Osteoblast (primary cell): ENCODE measurements around the gene NANS. TPM values are rescaled to one million over a fixed set of nuclear protein-coding genes. Genes with fewer than 3 reads are reported as not detected.

Experiments
- DNase-seq: peaks from one replicate; pipeline ENCODE4 v3.0.0; 2011; ENCODE audit warnings: low spot score, mixed read lengths; ENCODE audit not compliant: insufficient read length; ENCODE audit errors: missing footprints
- H2AFZ ChIP-seq: 2 replicates; pipeline ENCODE4 v1.6.0; 2011; ENCODE audit warnings: mild to moderate bottlenecking, low read length
- H3K27ac ChIP-seq: 2 replicates; pipeline ENCODE4 v1.5.1; 2011; ENCODE audit warnings: mild to moderate bottlenecking, low read depth, low read length, moderate library complexity
- H3K27me3 ChIP-seq: 2 replicates; pipeline ENCODE4 v1.6.0; 2012; ENCODE audit warnings: mild to moderate bottlenecking, control low read depth, inconsistent platforms, low read length, moderate library complexity; ENCODE audit not compliant: insufficient read depth
- H3K36me3 ChIP-seq: 2 replicates; pipeline ENCODE4 v1.5.1; 2011; ENCODE audit warnings: mild to moderate bottlenecking, low read length, control low read depth, moderate library complexity; ENCODE audit not compliant: insufficient read depth
- H3K4me1 ChIP-seq: 2 replicates; pipeline ENCODE4 v1.5.1; 2011; ENCODE audit warnings: mild to moderate bottlenecking, low read length, control low read depth, moderate library complexity; ENCODE audit not compliant: insufficient read depth
- H3K4me2 ChIP-seq: 2 replicates; pipeline ENCODE4 v1.6.0; 2011; ENCODE audit warnings: mild to moderate bottlenecking, low read length; ENCODE audit not compliant: insufficient read depth
- H3K4me3 ChIP-seq: fragments of 200-600 bp; sonication (generic); 3 replicates; pipeline ENCODE4 v1.5.1; 2012; ENCODE audit warnings: mild to moderate bottlenecking, low read length, inconsistent platforms; ENCODE audit not compliant: insufficient read depth
- H3K79me2 ChIP-seq: 2 replicates; pipeline ENCODE4 v1.6.0; 2012; ENCODE audit warnings: mild to moderate bottlenecking, low read length, control low read depth, inconsistent platforms; ENCODE audit not compliant: insufficient read depth
- H3K9me3 ChIP-seq: 2 replicates; pipeline ENCODE4 v1.5.1; 2011; ENCODE audit warnings: low read depth, low read length, control low read depth
- H4K20me1 ChIP-seq: 2 replicates; pipeline ENCODE4 v1.6.0; 2012; ENCODE audit warnings: mild to moderate bottlenecking, low read length, control low read depth; ENCODE audit not compliant: insufficient read depth
- total RNA-seq: library from RNA; depleted of rRNA; stranded (reverse); fragments of >200 nt; gene quantifications from 2 replicates; pipeline ENCODE4 v1.2.3, GENCODE V29; 2012
- TF ChIP-seq, protein P1 (sequence below): IDR thresholded peaks from 2 replicates; pipeline ENCODE4 v1.5.1; 2011; ENCODE audit warnings: mild to moderate bottlenecking, low read depth, low read length, moderate library complexity; ENCODE audit errors: extremely low read depth

Gene NANS
- total RNA-seq, 1 donor: 56.1 TPM

DNA sequence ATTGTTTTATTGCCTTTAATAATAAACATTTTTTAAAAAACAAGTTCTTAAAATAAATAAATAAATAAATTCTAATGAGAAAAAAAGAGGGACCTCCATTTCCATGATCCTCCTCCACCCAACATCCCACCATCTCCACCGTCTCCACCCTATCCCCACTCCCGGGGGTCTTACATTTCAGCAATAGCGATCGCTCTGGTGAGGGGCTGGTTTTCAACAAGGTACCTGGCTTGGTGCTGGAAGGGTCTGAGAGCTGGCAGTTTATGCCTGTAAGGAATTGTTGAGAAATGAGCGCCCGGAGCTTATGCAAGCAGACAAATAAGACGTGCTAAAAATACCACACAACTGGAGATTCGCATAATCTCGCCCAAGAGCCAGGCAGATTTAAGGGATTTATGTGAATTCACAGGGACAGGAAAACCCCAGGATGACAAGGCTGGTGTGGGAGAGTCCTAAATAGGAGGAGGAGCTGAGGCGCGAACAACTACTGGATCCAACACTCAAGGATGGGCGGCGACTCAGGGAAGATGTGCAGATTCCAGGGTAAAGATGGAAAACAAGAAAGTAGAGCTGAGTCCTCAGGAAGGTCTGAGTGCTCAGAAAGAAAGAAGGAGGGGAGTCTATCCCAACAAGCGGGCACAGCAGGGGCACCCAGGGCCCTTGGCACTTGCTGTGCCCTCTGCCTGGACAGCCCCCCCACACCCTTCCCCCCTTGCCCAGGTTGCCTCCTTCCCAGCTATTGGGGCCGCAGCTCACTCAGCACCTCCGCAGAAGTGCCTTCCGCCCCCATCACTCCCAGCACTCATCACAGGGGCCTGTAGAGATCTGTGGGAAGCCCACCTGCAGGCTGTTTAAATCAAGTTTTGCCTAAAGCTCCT lies 35.4 kb downstream of the NANS start:
- H3K4me2 ChIP-seq: peak overlapping the region; percentile 39
- H3K4me3 ChIP-seq: no peak overlapping the region
- no peak overlapping the region for H2AFZ ChIP-seq
- H3K79me2 ChIP-seq: no peaks in the 10 kb centered on the region
- no peak overlapping the region for H3K27ac ChIP-seq
- H4K20me1 ChIP-seq: no peaks in the 10 kb centered on the region
- H3K9me3 ChIP-seq: no peaks in the 10 kb centered on the region
- H3K36me3 ChIP-seq: no peaks in the 10 kb centered on the region
- DNase-seq: peak; percentile 89
- H3K27me3 ChIP-seq: no peaks in the 10 kb centered on the region
- TF ChIP-seq, protein P1, sequence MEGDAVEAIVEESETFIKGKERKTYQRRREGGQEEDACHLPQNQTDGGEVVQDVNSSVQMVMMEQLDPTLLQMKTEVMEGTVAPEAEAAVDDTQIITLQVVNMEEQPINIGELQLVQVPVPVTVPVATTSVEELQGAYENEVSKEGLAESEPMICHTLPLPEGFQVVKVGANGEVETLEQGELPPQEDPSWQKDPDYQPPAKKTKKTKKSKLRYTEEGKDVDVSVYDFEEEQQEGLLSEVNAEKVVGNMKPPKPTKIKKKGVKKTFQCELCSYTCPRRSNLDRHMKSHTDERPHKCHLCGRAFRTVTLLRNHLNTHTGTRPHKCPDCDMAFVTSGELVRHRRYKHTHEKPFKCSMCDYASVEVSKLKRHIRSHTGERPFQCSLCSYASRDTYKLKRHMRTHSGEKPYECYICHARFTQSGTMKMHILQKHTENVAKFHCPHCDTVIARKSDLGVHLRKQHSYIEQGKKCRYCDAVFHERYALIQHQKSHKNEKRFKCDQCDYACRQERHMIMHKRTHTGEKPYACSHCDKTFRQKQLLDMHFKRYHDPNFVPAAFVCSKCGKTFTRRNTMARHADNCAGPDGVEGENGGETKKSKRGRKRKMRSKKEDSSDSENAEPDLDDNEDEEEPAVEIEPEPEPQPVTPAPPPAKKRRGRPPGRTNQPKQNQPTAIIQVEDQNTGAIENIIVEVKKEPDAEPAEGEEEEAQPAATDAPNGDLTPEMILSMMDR: no peak
- peaks cover 4% of the 10 kb centered on the region for H3K4me1 ChIP-seq

DNA sequence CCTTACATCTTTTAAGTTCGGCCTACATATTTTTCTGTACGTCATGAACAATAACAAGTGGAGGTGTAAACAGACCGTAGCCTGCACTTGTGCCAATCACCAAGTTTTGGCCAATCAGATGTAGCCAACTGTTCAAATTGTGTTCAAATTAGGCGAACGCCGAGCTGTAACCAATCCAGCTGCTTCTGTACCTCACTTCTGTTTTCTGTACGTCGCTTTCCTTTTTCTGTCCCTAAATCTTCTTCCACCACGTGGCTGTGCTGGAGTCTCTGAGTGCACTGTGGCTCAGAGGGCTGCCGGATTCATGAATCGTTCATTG lies 36.0 kb downstream of the NANS start:
- Histone ChIP-seq H2AFZ (no peak overlapping the region), H3K9me3 (no peaks in the 10 kb centered on the region), H3K4me2 (no peak overlapping the region), H3K36me3 (no peaks in the 10 kb centered on the region), H3K4me1 (no peaks in the 10 kb centered on the region), H3K27ac (no peak overlapping the region), H4K20me1 (no peaks in the 10 kb centered on the region), H3K4me3 (no peak overlapping the region), H3K27me3 (no peaks in the 10 kb centered on the region), H3K79me2 (no peaks in the 10 kb centered on the region)
- no peak for DNase-seq
- TF ChIP-seq, protein P1: no peak

DNA sequence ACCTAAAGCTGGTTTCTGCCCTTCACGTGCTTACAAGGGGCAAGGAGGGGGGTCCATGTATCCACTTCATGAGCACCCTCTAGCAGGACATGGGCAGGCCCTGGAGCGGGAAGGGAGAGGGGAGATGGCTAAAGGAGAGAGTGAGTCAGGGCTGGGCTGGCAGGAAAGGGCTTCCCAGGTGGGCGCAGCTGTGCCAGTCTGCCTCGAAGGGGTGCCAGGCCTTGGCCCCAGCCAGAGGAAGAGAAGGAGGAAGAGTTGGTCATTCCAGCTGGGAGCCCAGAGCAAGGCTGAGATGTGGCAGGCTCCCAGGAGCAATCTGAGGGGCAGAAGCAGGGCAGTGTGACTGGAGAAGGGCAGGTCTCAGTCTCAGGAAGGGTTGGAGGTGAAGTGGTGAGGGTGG lies 37.8 kb downstream of the NANS start:
- Histone ChIP-seq H3K27ac (no peak overlapping the region), H3K4me3 (no peak overlapping the region), H4K20me1 (no peaks in the 10 kb centered on the region), H2AFZ (no peak overlapping the region), H3K79me2 (no peaks in the 10 kb centered on the region), H3K4me1 (no peaks in the 10 kb centered on the region), H3K4me2 (no peak overlapping the region), H3K27me3 (no peaks in the 10 kb centered on the region), H3K9me3 (no peaks in the 10 kb centered on the region), H3K36me3 (no peaks in the 10 kb centered on the region)
- TF ChIP-seq, protein P1: no peak
- DNase-seq: no peak

DNA sequence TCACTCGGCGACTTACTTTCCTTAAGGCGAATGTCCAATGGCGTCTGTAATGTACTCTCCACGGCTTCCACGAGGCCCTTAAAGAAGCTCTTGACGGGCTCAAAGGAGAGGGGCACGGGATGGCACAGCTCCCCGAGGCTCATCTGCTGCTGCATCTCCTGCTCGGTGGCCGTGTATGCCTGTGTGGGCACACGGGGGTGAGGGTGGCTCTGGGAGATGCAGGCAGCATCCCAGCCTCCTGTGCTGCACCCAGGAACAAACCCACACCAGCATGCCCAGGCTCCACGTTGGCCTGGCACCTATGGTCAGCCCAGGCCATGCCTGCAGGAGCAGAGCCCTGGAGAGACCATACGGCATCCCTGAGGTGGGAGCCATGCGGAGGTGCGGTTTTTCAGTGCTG lies 38.3 kb downstream of the NANS start:
- Histone ChIP-seq H3K4me1 (no peaks in the 10 kb centered on the region), H4K20me1 (no peaks in the 10 kb centered on the region), H3K79me2 (no peaks in the 10 kb centered on the region), H3K9me3 (no peaks in the 10 kb centered on the region), H2AFZ (no peak overlapping the region), H3K27ac (no peak overlapping the region), H3K27me3 (no peaks in the 10 kb centered on the region), H3K4me2 (no peak overlapping the region), H3K36me3 (no peaks in the 10 kb centered on the region), H3K4me3 (no peak overlapping the region)
- no peak for DNase-seq
- TF ChIP-seq, protein P1: no peak
